ENCODE results near the gene SSX2IP. TPM values are rescaled to one million over a fixed set of nuclear protein-coding genes. Genes with fewer than 3 reads are reported as not detected.

Gene SSX2IP
- total and polyA plus RNA-seq, 7 donors, result 2.2 to 12.8 (median 7.3) TPM

GRCh38 chr1:84720221-84720780 is 30.0 kb upstream of the SSX2IP start:
- 34 to 42% (median 38%) methylated on average over 5 of the region's 5 CpGs for WGBS, 3 donors
- H3K27me3 ChIP-seq (ENCODE audit: insufficient read depth in 3 of 3, low read length in 2 of 3), result no peaks in the 10 kb centered on the region
- peaks cover 15% of the 10 kb centered on the region for H3K4me1 ChIP-seq
- ATAC-seq (no peak), DNase-seq (no peak)
- H3K9me3 ChIP-seq, result no peaks in the 10 kb centered on the region
- intact Hi-C loops (cut with DNase I), result no loop called here
- H3K4me3 ChIP-seq, result no peak overlapping the region
- no peaks in the 10 kb centered on the region for H3K36me3 ChIP-seq (ENCODE audit: insufficient read depth in 1 of 2, low read depth in 1 of 2)
- no peak overlapping the region for H3K27ac ChIP-seq
- TF ChIP-seq CTCF (IDR thresholded peaks at IDR 0.05), result no peak

- ATAC-seq (no peak), DNase-seq (no peak)
- Histone ChIP-seq H3K4me1 (peaks cover 15% of the 10 kb centered on the region), H3K27me3 (ENCODE audit: insufficient read depth in 3 of 3, low read length in 2 of 3) (no peaks in the 10 kb centered on the region), H3K36me3 (ENCODE audit: insufficient read depth in 1 of 2, low read depth in 1 of 2) (no peaks in the 10 kb centered on the region), H3K27ac (no peak overlapping the region), H3K9me3 (no peaks in the 10 kb centered on the region), H3K4me3 (no peak overlapping the region)
- no peak for TF ChIP-seq CTCF (IDR thresholded peaks at IDR 0.05)
- WGBS, 3 donors, result 19 to 29% (median 22%) methylated on average over 8 of the region's 8 CpGs
- intact Hi-C loops (cut with DNase I), result no loop called here
These were observed 29.4 kb upstream of the SSX2IP start for GRCh38 chr1:84719543-84720217.

- 62 to 71% (median 62%) methylated on average over 3 of the region's 3 CpGs for WGBS, 3 donors
- DNase-seq (no peak), ATAC-seq (no peak)
- Histone ChIP-seq H3K4me1 (peaks cover 13% of the 10 kb centered on the region), H3K9me3 (no peaks in the 10 kb centered on the region), H3K4me3 (no peak overlapping the region), H3K27me3 (ENCODE audit: insufficient read depth in 3 of 3, low read length in 2 of 3) (no peaks in the 10 kb centered on the region), H3K36me3 (ENCODE audit: insufficient read depth in 1 of 2, low read depth in 1 of 2) (no peaks in the 10 kb centered on the region), H3K27ac (no peak overlapping the region)
- intact Hi-C loops (cut with DNase I), result no loop called here
- TF ChIP-seq CTCF (IDR thresholded peaks at IDR 0.05), result no peak
These were observed 25.2 kb upstream of the SSX2IP start for GRCh38 chr1:84715342-84716019.

- intact Hi-C loops (cut with DNase I), result no loop called here
- no peak for ATAC-seq
These were observed 22.1 kb upstream of the SSX2IP start for GRCh38 chr1:84712276-84712874.

More at GRCh38 chr1:84712276-84712874, 22.1 kb upstream of the SSX2IP start:
- no peaks in the 10 kb centered on the region for H3K4me1 ChIP-seq
- H3K9me3 ChIP-seq, result no peaks in the 10 kb centered on the region
- WGBS, 3 donors, result 87 to 94% (median 90%) methylated on average over 3 of the region's 3 CpGs
- TF ChIP-seq CTCF (IDR thresholded peaks at IDR 0.05), result no peak
- no peak overlapping the region for H3K4me3 ChIP-seq
- no peak overlapping the region for H3K27ac ChIP-seq
- no peaks in the 10 kb centered on the region for H3K36me3 ChIP-seq (ENCODE audit: insufficient read depth in 1 of 2, low read depth in 1 of 2)
- no peaks in the 10 kb centered on the region for H3K27me3 ChIP-seq (ENCODE audit: insufficient read depth in 3 of 3, low read length in 2 of 3)
- no peak for DNase-seq
